ENCODE data around the gene SCYL1. TPM values are rescaled to one million over a fixed set of nuclear protein-coding genes. Genes with fewer than 3 reads are reported as not detected.

The SCYL1 gene
- total RNA-seq, 1 experiment from 2014 or later: 54.7 TPM

DNA sequence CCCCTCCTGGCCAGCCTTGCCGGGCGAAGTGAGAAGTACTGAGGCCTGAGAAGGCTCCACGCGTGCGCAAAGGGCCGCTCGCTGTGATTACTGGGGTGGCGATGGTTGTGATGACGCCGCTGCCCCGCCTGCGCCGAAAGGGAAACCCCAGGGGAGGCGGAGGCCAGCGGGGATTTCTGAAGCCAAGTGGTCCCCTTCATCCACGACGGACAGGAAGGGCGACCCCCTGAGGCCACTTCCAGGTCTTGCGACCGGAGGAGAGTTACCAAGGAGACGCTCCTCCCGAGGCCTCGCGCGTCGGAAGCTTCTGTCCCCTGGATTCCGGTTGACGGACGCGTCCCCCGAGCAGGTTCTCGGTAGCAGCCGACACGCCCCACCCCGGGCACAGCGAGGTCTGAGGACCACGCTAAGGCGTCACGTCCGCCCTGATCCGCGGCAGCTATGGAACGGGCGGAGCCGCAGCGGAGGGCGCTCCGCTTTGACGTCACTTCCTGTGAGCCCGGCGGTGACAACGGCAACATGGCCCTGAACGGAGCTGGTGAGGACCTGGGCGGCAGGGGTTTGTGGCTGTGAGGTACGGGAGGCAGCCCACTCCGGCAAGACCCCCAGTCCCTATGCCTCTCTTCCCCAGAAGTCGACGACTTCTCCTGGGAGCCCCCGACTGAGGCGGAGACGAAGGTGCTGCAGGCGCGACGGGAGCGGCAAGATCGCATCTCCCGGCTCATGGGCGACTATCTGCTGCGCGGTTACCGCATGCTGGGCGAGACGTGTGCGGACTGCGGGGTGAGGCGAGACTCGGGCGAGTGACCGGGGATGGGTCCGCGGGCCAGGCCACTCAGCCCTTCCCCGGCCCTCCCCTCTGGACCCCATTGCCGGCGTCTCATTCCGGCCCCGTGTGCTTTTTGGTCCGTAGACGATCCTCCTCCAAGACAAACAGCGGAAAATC, 45.4 kb downstream of the SCYL1 start, which contains the start of gene ZNRD2:
Gene ZNRD2, plus strand, starts transcription at position 505 of the 946 bp plus-strand sequence. Its CDS starts 15 bp downstream, at position 520.
- Histone ChIP-seq H3K4me2 (ENCODE audit: insufficient read depth, insufficient read length, low read length) (peak within 1 kb of the TSS; percentile 78), H2BK12ac (ENCODE audit: insufficient read length, low read depth, low read length) (no peak within 1 kb of the TSS), H2AK5ac (ENCODE audit: insufficient read length, low read length) (no peak within 1 kb of the TSS), H3K14ac (ENCODE audit: insufficient read depth, low read length) (no peak within 1 kb of the TSS; the same call in 1 of the 2 replicates), H3K56ac (ENCODE audit: insufficient read length, low read depth, low read length) (no peak within 1 kb of the TSS), H3K4me1 (ENCODE audit: insufficient read depth, low read length) (no peaks in the 10 kb centered on the region; the same call in 1 of the 2 replicates), H4K91ac (ENCODE audit: insufficient read length, low read depth, low read length) (no peak within 1 kb of the TSS), H2BK120ac (ENCODE audit: low read depth, low read length, poor library complexity, severe bottlenecking) (no peak within 1 kb of the TSS), H3K9ac (ENCODE audit: extremely low read depth, insufficient read length, low read length) (peak within 1 kb of the TSS; percentile 76), H3K9me3 (ENCODE audit: control insufficient read depth, low read depth, low read length) (no peaks in the 10 kb centered on the region), H3K79me2 (ENCODE audit: insufficient read depth, low read length) (no peaks in the 10 kb centered on the region; the same call in 1 of the 2 replicates), H2AFZ (ENCODE audit: low read length) (no peak within 1 kb of the TSS), H3K23ac (ENCODE audit: insufficient read length, low read depth, low read length) (no peak within 1 kb of the TSS), H2BK15ac (ENCODE audit: low read depth, low read length) (no peak within 1 kb of the TSS; the same call in 1 of the 2 replicates), H3K27ac (ENCODE audit: insufficient read length, low read depth, low read length) (no peak within 1 kb of the TSS), H2BK20ac (ENCODE audit: low read depth, low read length, poor library complexity, severe bottlenecking) (no peak within 1 kb of the TSS), H3K27me3 (ENCODE audit: insufficient read depth, low read length) (peaks cover 2% of the 10 kb centered on the region; the same call in 1 of the 2 replicates), H3K4ac (ENCODE audit: low read depth, low read length) (no peak within 1 kb of the TSS), H4K8ac (replicated peaks; ENCODE audit: insufficient read length, low read depth, low read length) (no peak within 1 kb of the TSS), H2BK5ac (ENCODE audit: insufficient read length, low read length) (no peak within 1 kb of the TSS), H4K20me1 (ENCODE audit: control insufficient read depth, insufficient read depth, insufficient read length) (no peaks in the 10 kb centered on the region), H3K18ac (ENCODE audit: insufficient read length, low read depth, low read length) (peak within 1 kb of the TSS; percentile 32), H4K5ac (ENCODE audit: insufficient read length, low read depth, low read length) (no peak within 1 kb of the TSS), H3K23me2 (ENCODE audit: insufficient read length, low read depth, low read length, poor library complexity, severe bottlenecking) (peaks cover 25% of the 10 kb centered on the region), H3K79me1 (ENCODE audit: insufficient read depth, low read depth, low read length, poor library complexity, severe bottlenecking) (peaks cover 4% of the 10 kb centered on the region), H3T11ph (ENCODE audit: low read length) (no peak within 1 kb of the TSS)
- WGBS (ENCODE audit: extremely low coverage, insufficient read length, low lambda C conversion rate): no CpG with 5 or more reads among the region's 89 CpGs
- TF ChIP-seq, protein P1, sequence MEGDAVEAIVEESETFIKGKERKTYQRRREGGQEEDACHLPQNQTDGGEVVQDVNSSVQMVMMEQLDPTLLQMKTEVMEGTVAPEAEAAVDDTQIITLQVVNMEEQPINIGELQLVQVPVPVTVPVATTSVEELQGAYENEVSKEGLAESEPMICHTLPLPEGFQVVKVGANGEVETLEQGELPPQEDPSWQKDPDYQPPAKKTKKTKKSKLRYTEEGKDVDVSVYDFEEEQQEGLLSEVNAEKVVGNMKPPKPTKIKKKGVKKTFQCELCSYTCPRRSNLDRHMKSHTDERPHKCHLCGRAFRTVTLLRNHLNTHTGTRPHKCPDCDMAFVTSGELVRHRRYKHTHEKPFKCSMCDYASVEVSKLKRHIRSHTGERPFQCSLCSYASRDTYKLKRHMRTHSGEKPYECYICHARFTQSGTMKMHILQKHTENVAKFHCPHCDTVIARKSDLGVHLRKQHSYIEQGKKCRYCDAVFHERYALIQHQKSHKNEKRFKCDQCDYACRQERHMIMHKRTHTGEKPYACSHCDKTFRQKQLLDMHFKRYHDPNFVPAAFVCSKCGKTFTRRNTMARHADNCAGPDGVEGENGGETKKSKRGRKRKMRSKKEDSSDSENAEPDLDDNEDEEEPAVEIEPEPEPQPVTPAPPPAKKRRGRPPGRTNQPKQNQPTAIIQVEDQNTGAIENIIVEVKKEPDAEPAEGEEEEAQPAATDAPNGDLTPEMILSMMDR (conservative IDR thresholded peaks at IDR 0.05): peak; percentile 82
- peak within 1 kb of the TSS; percentile 44 to 98 (median 98); a peak in 6 of 7 replicates for H3K27ac Mint-ChIP-seq
- H3K4me3 Mint-ChIP-seq: peak within 1 kb of the TSS; percentile 99
- H3K27me3 Mint-ChIP-seq (ENCODE audit: low read depth): peaks cover 7% of the 10 kb centered on the region
- DNase-seq: peak; percentile 99
- H3K36me3 Mint-ChIP-seq (ENCODE audit: insufficient read depth in 1 of 3, low read depth in 3 of 3): peaks cover 6 to 14% (median 9%) of the 10 kb centered on the region in 3 experiments; a peak in 6 of 7 replicates
- no peaks in the 10 kb centered on the region; a peak in 1 of 5 replicates for H3K9me3 Mint-ChIP-seq
- peaks cover 30 to 44% of the 10 kb centered on the region in 2 experiments for H3K4me1 Mint-ChIP-seq
